K562 (cell line): ENCODE results near the gene MRAS. TPM values are rescaled to one million over a fixed set of nuclear protein-coding genes. Genes with fewer than 3 reads are reported as not detected.

Experiments used
- CTCFL ChIP-seq: IDR thresholded peaks from 2 replicates; pipeline ENCODE4 v1.6.1; 2011; ENCODE audit warnings: borderline replicate concordance, low read depth, mild to moderate bottlenecking, moderate library complexity, low read length; ENCODE audit not compliant: insufficient read depth, poor library complexity, severe bottlenecking
- EGR1 ChIP-seq: fragments of 450-650 bp; conservative IDR thresholded peaks from 2 replicates; pipeline ENCODE4 v1.6.1; 2017; ENCODE audit warnings: mild to moderate bottlenecking
- ELF2 ChIP-seq: fragments of 250-450 bp; sonication (Bioruptor Pico); IDR thresholded peaks from 2 replicates; pipeline ENCODE4 v1.5.0; 2021; ENCODE audit warnings: mild to moderate bottlenecking
- GATAD2B ChIP-seq: fragments of 450-650 bp; IDR thresholded peaks from 2 replicates; pipeline ENCODE4 v1.6.1; 2017; ENCODE audit warnings: mild to moderate bottlenecking, borderline replicate concordance
- HMG20A ChIP-seq: fragments of 450-650 bp; formaldehyde crosslinking; conservative IDR thresholded peaks from 2 replicates; pipeline ENCODE4 v1.4.0; 2020; ENCODE audit warnings: mild to moderate bottlenecking, mixed read lengths
- HMGN3 ChIP-seq: IDR thresholded peaks from 2 replicates; pipeline ENCODE4 v1.6.1; 2011; ENCODE audit warnings: borderline replicate concordance, low read depth, mild to moderate bottlenecking, mixed read lengths, low read length; ENCODE audit not compliant: insufficient read length; ENCODE audit errors: extremely low read depth
- HNRNPLL ChIP-seq: fragments of 200-400 bp; formaldehyde crosslinking; IDR thresholded peaks from 2 replicates; pipeline ENCODE4 v1.6.1; 2017; ENCODE audit warnings: low read length, low read depth, mild to moderate bottlenecking; ENCODE audit not compliant: poor library complexity, severe bottlenecking
- MAZ ChIP-seq, 2 experiments: fragments of 450-650 bp in 1 of 2; sonication (generic) in 1 of 2; formaldehyde crosslinking; IDR thresholded peaks in 1 of 2; conservative IDR thresholded peaks in 1 of 2; 2 replicates each; pipeline versions ENCODE4 v1.4.0 to v1.5.0; 2020; ENCODE audit warnings: mild to moderate bottlenecking in 1 of 2, missing genetic modification reagents in 1 of 2
- MTA1 ChIP-seq: fragments of 450-650 bp; IDR thresholded peaks from 2 replicates; pipeline ENCODE4 v1.6.1; 2017; ENCODE audit warnings: borderline replicate concordance
- MTA3 ChIP-seq: fragments of 450-650 bp; formaldehyde crosslinking; IDR thresholded peaks from 2 replicates; pipeline ENCODE4 v1.6.1; 2017; ENCODE audit warnings: mild to moderate bottlenecking, borderline replicate concordance
- NR2C2 ChIP-seq, 2 experiments: fragments of 200-800 bp in 1 of 2; sonication (Bioruptor generic) in 1 of 2; sonication (generic) in 1 of 2; formaldehyde crosslinking in 1 of 2; IDR thresholded peaks; 2 replicates each; pipeline versions ENCODE4 v1.6.1 to v1.8.0; 2016 to 2022; ENCODE audit warnings: mild to moderate bottlenecking in 1 of 2, missing compliant biosample characterization in 1 of 2, missing genetic modification characterization in 1 of 2, missing genetic modification reagents in 1 of 2
- PHF8 ChIP-seq: fragments of 200-600 bp; sonication (generic); IDR thresholded peaks from 2 replicates; pipeline ENCODE4 v1.6.1; 2012; ENCODE audit warnings: mixed run types, mild to moderate bottlenecking, inconsistent platforms, low read length, moderate library complexity, borderline replicate concordance
- RBFOX2 ChIP-seq: fragments of 200-400 bp; formaldehyde crosslinking; IDR thresholded peaks from 2 replicates; pipeline ENCODE4 v1.6.1; 2017; ENCODE audit warnings: low read depth, mild to moderate bottlenecking, low read length, moderate library complexity
- SMAD4 ChIP-seq: fragments of 250-450 bp; sonication (Bioruptor Pico); conservative IDR thresholded peaks from 2 replicates; pipeline ENCODE4 v1.8.0; 2021; ENCODE audit warnings: inconsistent platforms, mild to moderate bottlenecking, moderate library complexity
- TEAD1 ChIP-seq, 2 experiments: fragments of 450-650 bp in 1 of 2; sonication (generic) in 1 of 2; formaldehyde crosslinking; IDR thresholded peaks; 2 replicates each; pipeline versions ENCODE4 v1.4.0 to v1.8.0; 2020 to 2022; ENCODE audit warnings: mild to moderate bottlenecking in 2 of 2, missing genetic modification reagents in 1 of 2
- UBTF ChIP-seq, 2 experiments: IDR thresholded peaks; 2 replicates each; pipeline ENCODE4 v1.6.1; 2012; ENCODE audit warnings: improper control_type of control experiment in 2 of 2, low read depth in 2 of 2, low read length in 2 of 2, borderline replicate concordance in 1 of 2
- ZC3H11A ChIP-seq: IDR thresholded peaks from 2 replicates; pipeline ENCODE4 v1.6.1; 2012; ENCODE audit warnings: low read depth, low read length, improper control_type of control experiment
- polyA plus RNA-seq, 8 experiments: library from polyadenylated mRNA; depleted of rRNA in 4 of 8; stranded (reverse) in 5 of 8; unstranded in 3 of 8; fragments of >200 nt; fragmentation: Nextera tagmentation in 2 of 8; fragmentation: Illumina TruSeq in 1 of 8; extraction: Ambion mirVana in 2 of 8; extraction: Trizol in 1 of 8; gene quantifications; 2 replicates each; pipeline versions ENCODE4 v1.2.1 to v1.2.3, GENCODE V29; 2011 to 2014; ENCODE audit warnings: inconsistent platforms in 1 of 8, missing spikeins in 1 of 8
- total RNA-seq, 7 experiments: library from RNA; depleted of rRNA in 6 of 7; stranded (reverse); fragments of >200 nt in 6 of 7; fragmentation: Illumina TruSeq in 2 of 7; extraction: Trizol in 2 of 7; gene quantifications; 2 replicates each; pipeline versions ENCODE4 v1.2.1 to v1.2.3, GENCODE V29; 2011 to 2021; ENCODE audit warnings: low replicate concordance in 1 of 7

MRAS gene
- total and polyA plus RNA-seq, 9 of the 15 experiments (the other 6 are each of a cell fraction or from before 2014, with no cell fraction given): 1.5 to 10.0 (median 5.0) TPM

GRCh38 chr3:138347960-138348753 is at the start of gene MRAS (continued):
- TF ChIP-seq CTCFL (peak; percentile 88), MAZ (CRISPR knock-in tag; conservative IDR thresholded peaks at IDR 0.05 in 1 of 2, IDR thresholded peaks at IDR 0.05 in 1 of 2) (peak; percentile 54 to 72; a peak in 3 of 4 replicates), ELF2 (no peak), EGR1 (peak; percentile 23), TEAD1 (CRISPR knock-in tag; IDR thresholded peaks at IDR 0.05) (peak in 1 of 2 experiments; percentile 39; a peak in 1 of 4 replicates), HMG20A (CRISPR knock-in tag) (no peak), NR2C2 (CRISPR knock-in tag; IDR thresholded peaks at IDR 0.05) (no peak), NR2C2 (tag; IDR thresholded peaks at IDR 0.05) (peak; percentile 25; the same call in 1 of the 2 replicates), HMGN3 (peak; percentile 19), GATAD2B (peak; percentile 38; the same call in 1 of the 2 replicates), HNRNPLL (peak; percentile 37), ZC3H11A (no peak), MTA1 (no peak), UBTF (IDR thresholded peaks at IDR 0.05; ENCODE audit: borderline replicate concordance in 1 of 2, low read depth in 2 of 2, low read length in 2 of 2) (peak in 1 of 2 experiments; percentile 48; a peak in 1 of 4 replicates), MTA3 (0 out of 2 replicates have a peak, but pooled peaks have one; percentile 30), PHF8 (peak; percentile 31; the same call in 1 of the 2 replicates), RBFOX2 (peak; percentile 70), SMAD4 (CRISPR knock-in tag) (peak; percentile 80)
